ENCODE results near the gene HM13. TPM values are rescaled to one million over a fixed set of nuclear protein-coding genes. Genes with fewer than 3 reads are reported as not detected.
A peak's percentile ranks its signal among the peaks of the same experiment; 100 is the strongest.
"Not testable (repeated sequence)": the region's sequence is repeated elsewhere in the genome, so short reads cannot be mapped to it uniquely, and the experiment has no call there.

Gene HM13
- total RNA-seq: 100 to 1,000 TPM; 151 to 152 TPM

GRCh38 chr20:31514154-31515071 lies at the start of gene HM13:
Gene HM13, plus strand, starts transcription at chr20:31514442. Its CDS starts 110 bp downstream, at chr20:31514552.
- peak; percentile 91 for DNase-seq
- Mint-ChIP-seq H3K9me3 (ENCODE audit: low read depth) (no peaks in the 10 kb centered on the region), H3K4me1 (peaks cover 8% of the 10 kb centered on the region), H3K27ac (peak within 1 kb of the TSS; percentile 63), H3K27me3 (no peaks in the 10 kb centered on the region), H3K4me3 (no peak within 1 kb of the TSS), H3K36me3 (peaks cover 6% of the 10 kb centered on the region)
- ATAC-seq: peak; percentile 81
- CTCF ChIA-PET: interaction anchor here (0.6 to 4.1 kb wide), 9 partner anchors 12 to 1007 kb away, joined by 3 to 27 read pairs (median 4); no protein-coding TSS in a partner anchor

- H3K27me3 Mint-ChIP-seq: peaks cover 21% of the 10 kb centered on the region
- H3K27ac Mint-ChIP-seq; H3K9me3 Mint-ChIP-seq (ENCODE audit: low read depth); H3K36me3 Mint-ChIP-seq; H3K4me1 Mint-ChIP-seq; H3K4me3 Mint-ChIP-seq; DNase-seq; CTCF ChIA-PET; ATAC-seq: not testable (repeated sequence)
Observed at GRCh38 chr20:31470946-31471345, 43.3 kb upstream of the HM13 start.

- no peak overlapping the region for H3K27ac Mint-ChIP-seq
Observed at GRCh38 chr20:31472395-31473330, 41.6 kb upstream of the HM13 start.

GRCh38 chr20:31473331-31474096 lies 40.7 kb upstream of the HM13 start:
- ATAC-seq (no peak), DNase-seq (no peak)
- CTCF ChIA-PET: interaction anchor here (1.9 to 2.4 kb wide), 2 partner anchors 29 to 139 kb away, joined by 6 to 11 read pairs; no protein-coding TSS in a partner anchor
- Mint-ChIP-seq H3K4me1 (no peaks in the 10 kb centered on the region), H3K9me3 (ENCODE audit: low read depth) (peaks cover 2% of the 10 kb centered on the region), H3K27ac (no peak overlapping the region), H3K27me3 (peaks cover 42% of the 10 kb centered on the region), H3K36me3 (peaks cover 2% of the 10 kb centered on the region), H3K4me3 (no peak overlapping the region)

More at GRCh38 chr20:31472395-31473330, 41.6 kb upstream of the HM13 start:
- H3K4me3 Mint-ChIP-seq: no peak overlapping the region
- H3K27me3 Mint-ChIP-seq: peaks cover 39% of the 10 kb centered on the region
- ATAC-seq (no peak), DNase-seq (no peak)
- no peaks in the 10 kb centered on the region for H3K4me1 Mint-ChIP-seq
- peaks cover 2% of the 10 kb centered on the region for H3K9me3 Mint-ChIP-seq (ENCODE audit: low read depth)
- CTCF ChIA-PET: interaction anchor here (2.4 kb wide), 1 partner anchor 30 kb away, joined by 11 read pairs; no protein-coding TSS in a partner anchor
- peaks cover 2% of the 10 kb centered on the region for H3K36me3 Mint-ChIP-seq

- DNase-seq: no peak
- Mint-ChIP-seq H3K27ac (no peak overlapping the region), H3K36me3 (peaks cover 2% of the 10 kb centered on the region), H3K27me3 (peaks cover 42% of the 10 kb centered on the region), H3K9me3 (ENCODE audit: low read depth) (peaks cover 2% of the 10 kb centered on the region), H3K4me1 (no peaks in the 10 kb centered on the region), H3K4me3 (no peak overlapping the region)
- ATAC-seq: no peak
- CTCF ChIA-PET: interaction anchor here (1.9 to 2.4 kb wide), 2 partner anchors 29 to 139 kb away, joined by 6 to 11 read pairs; no protein-coding TSS in a partner anchor
Observed at GRCh38 chr20:31474097-31474436, 40.2 kb upstream of the HM13 start.

GRCh38 chr20:31474758-31475427 lies 39.3 kb upstream of the HM13 start, which contains the start of the genes DEFB124 and REM1:
Gene DEFB124, minus strand, starts transcription at chr20:31475127. Its CDS starts 2,114 bp downstream, at chr20:31473013.
Gene REM1, plus strand, starts transcription at chr20:31475288. Its CDS starts 1,158 bp downstream, at chr20:31476446.
- CTCF ChIA-PET: interaction anchor here (1.9 to 2.4 kb wide), 2 partner anchors 28 to 138 kb away, joined by 6 to 11 read pairs; no protein-coding TSS in a partner anchor
- ATAC-seq: no peak
- no peaks in the 10 kb centered on the region for H3K4me1 Mint-ChIP-seq
- H3K4me3 Mint-ChIP-seq: no peak within 1 kb of the TSS
- H3K9me3 Mint-ChIP-seq (ENCODE audit: low read depth): peaks cover 2% of the 10 kb centered on the region
- peaks cover 42% of the 10 kb centered on the region for H3K27me3 Mint-ChIP-seq
- DNase-seq: no peak
- H3K36me3 Mint-ChIP-seq: peaks cover 2% of the 10 kb centered on the region
- H3K27ac Mint-ChIP-seq: no peak within 1 kb of the TSS

- Mint-ChIP-seq H3K36me3 (peaks cover 2% of the 10 kb centered on the region), H3K27me3 (peaks cover 42% of the 10 kb centered on the region), H3K9me3 (ENCODE audit: low read depth) (peaks cover 2% of the 10 kb centered on the region), H3K4me3 (no peak overlapping the region), H3K4me1 (no peaks in the 10 kb centered on the region), H3K27ac (no peak overlapping the region)
- CTCF ChIA-PET: interaction anchor here (1.9 kb wide), 1 partner anchor 137 kb away, joined by 6 read pairs; no protein-coding TSS in a partner anchor
- DNase-seq: no peak
- ATAC-seq: no peak
Observed at GRCh38 chr20:31475472-31476293, 38.6 kb upstream of the HM13 start.

GRCh38 chr20:31476294-31476585 lies 38.0 kb upstream of the HM13 start:
- CTCF ChIA-PET: no interaction called here
- Mint-ChIP-seq H3K27ac (no peak overlapping the region), H3K4me1 (no peaks in the 10 kb centered on the region), H3K36me3 (peaks cover 2% of the 10 kb centered on the region), H3K9me3 (ENCODE audit: low read depth) (peaks cover 2% of the 10 kb centered on the region), H3K4me3 (no peak overlapping the region), H3K27me3 (peaks cover 42% of the 10 kb centered on the region)
- no peak for DNase-seq
- no peak for ATAC-seq

GRCh38 chr20:31476643-31477215 lies 37.5 kb upstream of the HM13 start:
- ATAC-seq (no peak), DNase-seq (no peak)
- CTCF ChIA-PET: no interaction called here
- Mint-ChIP-seq H3K27ac (no peak overlapping the region), H3K9me3 (ENCODE audit: low read depth) (peaks cover 2% of the 10 kb centered on the region), H3K36me3 (peaks cover 2% of the 10 kb centered on the region), H3K27me3 (peaks cover 42% of the 10 kb centered on the region), H3K4me3 (no peak overlapping the region), H3K4me1 (no peaks in the 10 kb centered on the region)

- H3K36me3 Mint-ChIP-seq: no peaks in the 10 kb centered on the region
- no peaks in the 10 kb centered on the region for H3K9me3 Mint-ChIP-seq (ENCODE audit: low read depth)
- ATAC-seq (no peak), DNase-seq (no peak)
- H3K4me3 Mint-ChIP-seq: no peak overlapping the region
- H3K27ac Mint-ChIP-seq: no peak overlapping the region
- H3K4me1 Mint-ChIP-seq: no peaks in the 10 kb centered on the region
- peaks cover 36% of the 10 kb centered on the region for H3K27me3 Mint-ChIP-seq
- CTCF ChIA-PET: no interaction called here
Observed at GRCh38 chr20:31484001-31484400, 30.2 kb upstream of the HM13 start.
